Kidney (tissue), 14 donors: ENCODE measurements around the gene SLC25A25. TPM values are rescaled to one million over a fixed set of nuclear protein-coding genes. Genes with fewer than 3 reads are reported as not detected.

ENCODE experiments used
- DNase-seq, 5 donors: peaks; one replicate each; pipeline ENCODE4 v3.0.0-alpha.2; 2013 to 2020
- FAIRE-seq: peaks from 2 replicates; lab custom pipeline; 2012; peaks lifted over from hg19 to GRCh38; lab: Jason Lieb, UNC
- H3K27ac ChIP-seq, 2 donors: one replicate each; pipeline ENCODE4 v1.7.0; 2013; ENCODE audit warnings: low read depth in 2 of 2, low read length in 2 of 2, inconsistent platforms in 1 of 2
- H3K27me3 ChIP-seq: one replicate; pipeline ENCODE4 v1.7.1; 2013; ENCODE audit warnings: low read length, inconsistent platforms; ENCODE audit not compliant: control insufficient read depth, insufficient read depth
- H3K36me3 ChIP-seq, 3 donors: one replicate each; pipeline versions ENCODE4 v1.7.0 to v1.7.1; 2013; ENCODE audit warnings: low read length in 3 of 3, control low read depth in 1 of 3, inconsistent platforms in 1 of 3; ENCODE audit not compliant: insufficient read depth in 3 of 3, control insufficient read depth in 2 of 3
- H3K4me1 ChIP-seq, 3 donors: one replicate each; pipeline versions ENCODE4 v1.7.0 to v1.7.1; 2013; ENCODE audit warnings: low read length in 3 of 3, inconsistent platforms in 1 of 3, low read depth in 1 of 3; ENCODE audit not compliant: control insufficient read depth in 2 of 3, insufficient read depth in 2 of 3
- H3K4me3 ChIP-seq, 3 donors: one replicate each; pipeline versions ENCODE4 v1.7.0 to v1.8.1; 2013; ENCODE audit warnings: low read length in 3 of 3, control low read depth in 1 of 3, inconsistent platforms in 1 of 3
- H3K9ac ChIP-seq, 3 donors: one replicate each; pipeline versions ENCODE4 v1.7.0 to v1.7.1; 2013; ENCODE audit warnings: low read length in 3 of 3, control low read depth in 1 of 3, inconsistent platforms in 1 of 3
- H3K9me3 ChIP-seq, 3 donors: one replicate each; pipeline versions ENCODE4 v1.7.0 to v1.7.1; 2013; ENCODE audit warnings: low read length in 3 of 3, control low read depth in 1 of 3, inconsistent platforms in 1 of 3; ENCODE audit not compliant: control insufficient read depth in 2 of 3, insufficient read depth in 1 of 3
- intact Hi-C: fragments of 100-400 bp; cut with DNase I; formaldehyde crosslinking; loops from one replicate; pipeline ENCODE4 v1.11.1; 2022
- polyA plus RNA-seq: library from polyadenylated mRNA; stranded (reverse); fragments of 350-450 nt; fragmentation: Illumina TruSeq; extraction: RNeasy Lipid Tissue Mini Kit (QIAGEN cat#74804); gene quantifications from one replicate; pipeline ENCODE4 v1.2.3, GENCODE V29; 2014; ENCODE audit warnings: low read depth, low replicate concordance; ENCODE audit not compliant: insufficient read depth
- total RNA-seq: library from RNA; stranded (reverse); fragmentation: NEBNext Ultra II Directional; extraction: Animal tissue kit (Norgen Biotek cat#: 25700); gene quantifications from one replicate; pipeline ENCODE4 v1.2.1, GENCODE V29; 2021
- TF ChIP-seq, protein P1 (sequence below): IDR thresholded peaks from 3 replicates; pipeline ENCODE4 v1.5.1; 2012; ENCODE audit warnings: mild to moderate bottlenecking, moderate library complexity, borderline replicate concordance; ENCODE audit not compliant: insufficient read depth; ENCODE audit errors: extremely low read depth
- donor health status: control.
- donor health status: control.
- donor health status: control.
- donor health status: control.
- donor health status: control.
- donor health status: DM: yes; HTN: yes; CAD: no.
- donor health status: Normal renal cell carcinoma (clear cell type).

The SLC25A25 gene
- total and polyA plus RNA-seq, 2 donors from 2014 or later: 20.4 to 24.9 TPM

DNA sequence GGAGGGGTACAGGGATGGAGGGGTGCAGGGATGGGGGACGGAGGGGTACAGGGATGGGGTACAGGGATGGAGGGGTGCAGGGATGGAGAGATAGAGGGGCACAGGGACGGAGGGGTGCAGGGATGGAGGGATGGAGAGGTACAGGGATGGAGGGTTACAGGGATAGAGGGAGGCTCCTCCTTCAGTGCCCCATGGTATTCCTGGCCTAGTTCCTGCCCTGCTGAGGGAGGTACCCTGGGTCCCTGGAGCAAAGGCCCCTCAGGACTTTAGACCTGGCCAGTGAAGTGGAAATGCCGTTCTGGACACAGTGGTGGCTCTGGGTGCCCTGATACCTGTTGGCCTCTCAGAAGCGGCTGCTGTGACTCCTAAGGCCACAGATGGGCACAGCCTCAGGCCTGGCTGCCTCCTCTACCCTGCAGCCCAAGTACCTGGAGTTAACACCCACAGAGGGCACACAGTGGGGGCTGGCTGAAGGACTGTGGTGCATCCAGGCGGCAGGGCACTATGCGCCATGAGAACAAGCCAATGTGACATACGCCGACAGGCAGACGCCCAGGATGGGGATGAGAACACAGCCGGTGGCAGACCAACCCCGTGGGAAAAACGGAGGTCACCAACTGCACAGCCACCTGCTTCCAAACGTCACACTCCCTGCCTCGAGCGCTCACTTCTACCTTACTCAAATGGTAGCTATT lies 51.1 kb downstream of the SLC25A25 start:
- Histone ChIP-seq H3K4me1 (peaks cover 0 to 22% (median 10%) of the 10 kb centered on the region in 3 donors), H3K4me3 (no peak overlapping the region), H3K9ac (no peak overlapping the region), H3K27ac (no peak overlapping the region), H3K27me3 (no peaks in the 10 kb centered on the region), H3K36me3 (peaks cover 0 to 13% (median 7%) of the 10 kb centered on the region in 3 donors), H3K9me3 (no peaks in the 10 kb centered on the region)
- no peak for FAIRE-seq
- peak in 2 of 5 donors; percentile 44 to 46 for DNase-seq
- intact Hi-C loops: loop anchor here (10.0 kb wide), 1 partner anchor 174 kb away; no protein-coding TSS in a partner anchor
- TF ChIP-seq, protein P1, sequence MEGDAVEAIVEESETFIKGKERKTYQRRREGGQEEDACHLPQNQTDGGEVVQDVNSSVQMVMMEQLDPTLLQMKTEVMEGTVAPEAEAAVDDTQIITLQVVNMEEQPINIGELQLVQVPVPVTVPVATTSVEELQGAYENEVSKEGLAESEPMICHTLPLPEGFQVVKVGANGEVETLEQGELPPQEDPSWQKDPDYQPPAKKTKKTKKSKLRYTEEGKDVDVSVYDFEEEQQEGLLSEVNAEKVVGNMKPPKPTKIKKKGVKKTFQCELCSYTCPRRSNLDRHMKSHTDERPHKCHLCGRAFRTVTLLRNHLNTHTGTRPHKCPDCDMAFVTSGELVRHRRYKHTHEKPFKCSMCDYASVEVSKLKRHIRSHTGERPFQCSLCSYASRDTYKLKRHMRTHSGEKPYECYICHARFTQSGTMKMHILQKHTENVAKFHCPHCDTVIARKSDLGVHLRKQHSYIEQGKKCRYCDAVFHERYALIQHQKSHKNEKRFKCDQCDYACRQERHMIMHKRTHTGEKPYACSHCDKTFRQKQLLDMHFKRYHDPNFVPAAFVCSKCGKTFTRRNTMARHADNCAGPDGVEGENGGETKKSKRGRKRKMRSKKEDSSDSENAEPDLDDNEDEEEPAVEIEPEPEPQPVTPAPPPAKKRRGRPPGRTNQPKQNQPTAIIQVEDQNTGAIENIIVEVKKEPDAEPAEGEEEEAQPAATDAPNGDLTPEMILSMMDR: no peak

DNA sequence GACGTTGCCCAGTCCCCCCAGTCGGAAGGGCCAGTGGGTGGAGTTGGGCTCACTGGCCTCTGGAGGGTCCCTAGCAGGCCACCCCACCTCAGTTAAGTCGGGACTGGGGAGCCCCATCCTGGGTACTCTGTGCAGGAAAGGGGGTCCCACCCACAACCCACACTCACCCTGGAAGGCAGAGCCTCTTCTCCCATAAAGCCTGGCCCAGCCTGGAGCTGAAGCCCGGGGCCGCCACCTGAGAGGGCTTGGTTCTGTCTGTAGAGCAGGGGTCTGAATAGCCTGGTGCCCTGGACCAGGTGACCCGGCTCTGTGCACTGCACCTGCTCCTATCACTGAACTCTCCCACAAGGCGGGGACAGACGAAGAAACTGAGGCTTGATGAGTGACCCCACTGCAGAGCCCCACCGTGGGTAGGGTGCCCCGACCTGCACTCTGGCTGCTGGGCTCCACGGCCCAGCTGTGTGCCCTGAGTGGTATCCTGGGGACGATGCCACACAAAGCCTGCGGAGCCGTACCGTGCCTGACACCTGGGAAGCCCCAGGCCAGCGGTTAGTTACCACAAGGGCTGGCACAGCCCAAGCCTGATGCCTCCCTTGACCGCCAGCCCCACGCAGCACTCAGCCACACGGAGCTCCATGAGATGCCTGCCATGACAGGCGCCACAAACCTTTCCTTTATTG lies 52.2 kb downstream of the SLC25A25 start:
- TF ChIP-seq, protein P1: no peak
- FAIRE-seq: no peak
- Histone ChIP-seq H3K4me1 (peaks cover 0 to 13% (median 0%) of the 10 kb centered on the region in 3 donors), H3K36me3 (peaks cover 0 to 19% (median 7%) of the 10 kb centered on the region in 3 donors), H3K9ac (no peak overlapping the region), H3K4me3 (no peak overlapping the region), H3K9me3 (no peaks in the 10 kb centered on the region), H3K27ac (no peak overlapping the region), H3K27me3 (no peaks in the 10 kb centered on the region)
- DNase-seq: peak in 2 of 5 donors; percentile 50 to 71
- intact Hi-C loops: no loop called here

DNA sequence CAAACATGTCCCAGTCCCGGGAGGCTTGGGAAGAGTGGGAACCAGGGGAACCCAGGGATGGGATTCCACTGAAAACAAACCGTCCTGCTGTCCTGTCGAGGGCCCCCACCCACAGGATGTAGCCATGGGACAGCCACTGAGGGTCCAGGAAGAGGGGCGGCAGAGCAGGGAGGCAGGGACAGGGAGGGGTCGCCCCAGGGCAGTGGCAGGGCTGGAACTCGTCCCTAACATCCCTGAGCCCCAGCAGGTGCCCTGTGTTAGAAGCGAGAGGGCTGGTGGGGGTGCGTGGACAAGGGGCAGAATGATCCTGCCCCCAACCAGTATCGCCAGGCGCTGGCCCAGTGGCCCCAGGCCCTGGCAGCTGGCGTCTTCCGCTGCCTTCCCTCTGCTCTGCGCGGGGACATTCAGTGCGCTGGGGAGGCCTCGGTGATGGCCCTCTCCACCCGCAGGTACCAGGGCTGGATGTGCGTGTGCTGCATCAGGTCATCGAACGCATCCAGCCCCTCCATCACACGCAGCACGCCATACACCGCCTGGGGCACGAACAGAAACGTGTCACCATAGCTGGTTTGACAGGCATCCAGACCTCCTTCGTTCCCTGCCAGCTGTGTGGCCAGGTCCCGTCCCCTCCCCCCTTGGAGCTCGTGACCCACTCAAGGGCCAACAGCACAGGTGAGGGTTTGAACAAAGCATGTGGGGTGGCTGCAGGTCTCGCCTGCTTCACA lies 52.9 kb downstream of the SLC25A25 start:
- H3K27ac ChIP-seq: no peak overlapping the region
- H3K36me3 ChIP-seq: peaks cover 0 to 19% (median 7%) of the 10 kb centered on the region in 3 donors
- peaks cover 0 to 9% (median 1%) of the 10 kb centered on the region in 3 donors for H3K4me1 ChIP-seq
- no peaks in the 10 kb centered on the region for H3K9me3 ChIP-seq
- no peak overlapping the region for H3K9ac ChIP-seq
- no peak overlapping the region for H3K4me3 ChIP-seq
- DNase-seq (peak in 2 of 5 donors; percentile 37 to 70), FAIRE-seq (no peak)
- intact Hi-C loops: no loop called here
- TF ChIP-seq, protein P1: no peak
- H3K27me3 ChIP-seq: no peaks in the 10 kb centered on the region
